Measurements from ENCODE around the gene PGAP3. TPM values are rescaled to one million over a fixed set of nuclear protein-coding genes. Genes with fewer than 3 reads are reported as not detected.

PGAP3 gene
- total RNA-seq, 1 experiment from 2014 or later = 9.5 TPM

DNA sequence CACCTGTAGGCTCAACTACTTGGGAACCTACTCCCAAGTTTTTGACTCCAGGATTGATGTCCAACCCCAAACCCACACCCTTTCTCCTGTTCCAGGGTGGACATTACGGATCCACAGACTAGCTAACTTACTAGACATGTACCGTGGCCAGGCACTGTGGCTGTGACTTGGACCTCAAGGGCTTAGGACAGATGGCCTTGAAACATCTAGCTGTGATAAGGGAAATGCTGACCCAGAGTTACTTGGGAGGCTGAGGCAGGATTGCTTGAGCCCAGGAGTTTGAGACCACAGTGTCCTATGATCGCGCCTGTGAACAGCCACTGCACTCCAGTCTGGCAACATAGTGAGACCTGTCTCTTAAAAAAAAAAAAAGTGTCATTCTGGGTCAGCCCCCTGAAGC is 46.8 kb downstream of the PGAP3 start:
- DNase-seq = no peak
- Histone ChIP-seq H3K36me3 (peaks cover 3% of the 10 kb centered on the region; the same call in 1 of the 2 replicates), H3K27me3 (no peaks in the 10 kb centered on the region), H3K4me3 (no peak overlapping the region), H3K9me3 (no peaks in the 10 kb centered on the region)

DNA sequence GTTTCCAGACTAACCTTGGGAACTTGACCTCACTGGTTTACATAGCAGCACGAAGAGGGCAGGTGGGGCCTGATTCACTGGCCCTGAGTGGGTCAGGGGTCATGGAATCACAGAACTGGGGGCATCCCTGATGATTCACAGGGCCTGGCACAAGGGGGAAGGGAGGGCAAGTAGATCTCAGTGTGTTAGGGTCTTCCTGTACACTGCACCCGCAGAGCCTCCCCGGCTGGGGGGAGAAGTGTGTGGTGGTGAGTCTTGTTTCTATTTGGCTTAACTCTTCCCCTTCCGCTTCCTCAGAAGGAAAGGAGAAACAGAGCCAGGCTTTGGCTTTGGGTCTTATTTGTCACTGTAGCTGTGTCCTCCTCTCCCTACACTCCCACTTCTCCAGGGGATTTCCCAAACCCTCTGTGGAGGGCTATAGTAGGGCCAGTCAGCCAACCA is 47.2 kb downstream of the PGAP3 start:
- no peak for DNase-seq
- Histone ChIP-seq H3K36me3 (peaks cover 3% of the 10 kb centered on the region; the same call in 1 of the 2 replicates), H3K27me3 (no peaks in the 10 kb centered on the region), H3K4me3 (no peak overlapping the region), H3K9me3 (no peaks in the 10 kb centered on the region)

DNA sequence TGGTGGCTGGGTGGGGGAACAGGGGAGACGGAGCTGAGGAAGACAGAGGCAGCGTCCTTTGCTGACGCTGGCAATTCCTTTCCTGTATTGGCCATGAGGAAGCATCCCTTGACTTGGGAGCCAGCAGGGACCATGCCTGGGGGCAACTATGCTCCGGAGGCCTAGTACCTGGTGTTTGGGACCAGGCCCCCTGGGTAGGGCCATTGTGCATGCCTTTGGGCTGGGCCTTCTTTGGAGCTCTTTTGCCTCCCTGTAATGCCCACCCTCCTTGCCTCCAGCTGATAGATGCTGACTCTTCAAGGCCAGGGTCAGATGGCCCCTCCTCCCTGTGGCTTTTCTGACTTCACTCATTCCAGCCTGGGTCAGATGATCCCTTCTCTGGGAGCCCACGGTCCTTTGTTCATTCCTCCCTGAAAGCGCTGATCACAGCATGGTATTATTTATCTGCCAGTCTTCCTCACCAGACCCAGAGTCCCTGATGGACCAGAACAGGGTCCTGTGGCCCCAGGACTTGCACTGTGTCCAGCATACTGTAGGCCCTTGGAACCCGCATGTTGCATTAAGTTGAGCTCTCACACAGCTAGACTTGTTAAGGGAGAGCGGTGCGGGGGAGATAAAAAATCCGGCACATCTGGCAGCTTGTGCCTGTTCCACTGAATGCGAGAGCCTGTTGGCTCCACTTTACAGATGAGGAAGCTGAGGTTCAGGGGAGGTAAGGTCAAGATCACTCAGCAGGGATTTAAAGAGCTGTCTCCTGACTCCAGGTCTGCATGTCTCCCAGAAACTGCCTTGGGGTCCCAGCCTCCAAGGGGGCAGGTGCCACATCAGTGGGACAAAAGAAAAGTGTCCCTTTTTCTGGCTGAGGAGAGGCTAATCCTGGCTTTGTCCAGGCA is 48.0 kb downstream of the PGAP3 start:
- Histone ChIP-seq H3K27me3 (no peaks in the 10 kb centered on the region), H3K4me3 (no peak overlapping the region), H3K36me3 (peaks cover 3% of the 10 kb centered on the region; the same call in 1 of the 2 replicates), H3K9me3 (no peaks in the 10 kb centered on the region)
- DNase-seq = no peak

DNA sequence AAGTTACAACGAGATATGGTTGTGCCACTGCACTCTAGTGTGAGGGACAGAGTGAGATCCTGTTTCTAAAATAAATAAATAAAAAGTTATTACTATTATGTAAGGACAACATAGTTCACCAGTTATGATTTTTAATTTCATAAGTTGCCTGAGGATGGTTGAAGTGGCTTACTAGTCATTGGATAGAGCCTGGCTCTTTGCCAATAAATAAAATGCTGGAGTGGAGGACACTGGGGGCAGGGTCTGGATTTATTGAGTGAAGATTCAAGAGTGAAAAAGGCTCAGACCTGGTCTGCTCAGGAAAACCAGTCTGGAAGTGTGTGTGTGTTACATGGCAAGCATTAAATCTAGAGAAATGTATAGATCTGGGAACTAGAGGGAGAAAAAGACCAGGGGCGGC is 48.8 kb downstream of the PGAP3 start:
- H3K9me3 ChIP-seq = no peaks in the 10 kb centered on the region
- H3K36me3 ChIP-seq = peaks cover 3% of the 10 kb centered on the region; the same call in 1 of the 2 replicates
- no peaks in the 10 kb centered on the region for H3K27me3 ChIP-seq
- DNase-seq = no peak
- no peak overlapping the region for H3K4me3 ChIP-seq

DNA sequence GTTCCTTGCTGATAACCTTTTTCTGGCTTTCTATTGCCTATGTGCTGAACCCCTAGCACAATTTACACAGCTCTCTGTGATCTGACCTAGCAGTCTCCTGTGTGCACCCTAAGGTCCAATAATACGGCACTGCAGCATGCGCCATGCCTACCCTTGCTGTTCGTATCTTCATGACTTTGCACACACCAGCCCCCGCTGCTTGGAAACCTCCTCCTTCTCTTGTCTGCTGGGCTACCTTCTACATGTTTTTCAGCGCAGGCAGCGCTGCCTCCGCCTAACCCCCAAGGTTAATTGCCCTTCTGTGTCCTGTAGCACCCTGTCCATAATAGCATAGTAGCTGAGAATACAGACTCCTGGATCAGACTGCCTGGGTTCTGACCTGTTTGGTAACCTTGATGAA is 49.5 kb downstream of the PGAP3 start:
- Histone ChIP-seq H3K9me3 (no peaks in the 10 kb centered on the region), H3K36me3 (peaks cover 3% of the 10 kb centered on the region; the same call in 1 of the 2 replicates), H3K4me3 (peak overlapping the region; percentile 76), H3K27me3 (no peaks in the 10 kb centered on the region)
- DNase-seq = no peak

DNA sequence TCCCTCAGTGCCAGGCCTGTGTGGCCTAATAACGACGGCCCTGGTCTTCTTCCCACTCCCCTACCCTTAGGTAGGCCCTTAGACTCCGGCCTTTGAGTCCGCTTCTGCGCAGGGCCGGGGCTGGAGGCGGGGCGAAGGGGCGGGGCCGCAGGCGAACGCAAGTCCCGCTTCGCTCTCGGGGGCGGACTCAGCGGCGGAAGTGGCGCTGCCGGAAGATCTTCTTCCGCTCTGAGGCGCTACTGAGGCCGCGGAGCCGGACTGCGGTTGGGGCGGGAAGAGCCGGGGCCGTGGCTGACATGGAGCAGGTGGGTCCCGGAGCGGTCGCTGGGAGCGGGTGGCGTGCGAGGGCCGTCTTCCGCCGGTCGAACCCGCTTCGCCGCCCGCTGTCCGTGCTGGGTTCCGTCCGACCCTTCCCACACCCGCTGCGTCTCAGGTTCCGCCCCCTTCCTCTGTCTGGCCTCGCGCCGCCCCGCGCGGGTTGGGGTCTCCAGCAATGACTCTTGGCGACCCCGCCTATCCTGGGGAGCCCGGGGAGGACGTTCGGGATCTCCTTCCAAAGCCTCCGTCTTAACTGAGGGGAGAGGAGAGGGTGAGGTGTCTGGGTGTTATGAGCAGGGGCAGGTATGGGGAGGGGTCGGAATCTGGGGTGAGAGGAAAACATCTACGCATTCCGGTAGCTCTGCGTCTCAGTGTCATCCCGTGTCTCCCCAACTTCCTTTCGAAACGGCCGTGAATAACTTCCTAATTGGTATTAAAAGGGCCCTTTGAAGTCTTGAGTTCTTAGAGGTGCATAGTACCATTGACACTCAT is 50.7 kb downstream of the PGAP3 start, which contains the start of gene STARD3:
STARD3 (plus strand) TSS at position 218 of the 810 bp plus-strand sequence. CDS start 16,388 bp downstream, outside the sequence.
- Histone ChIP-seq H3K27me3 (no peaks in the 10 kb centered on the region), H3K36me3 (peaks cover 3% of the 10 kb centered on the region; the same call in 1 of the 2 replicates), H3K4me3 (peak within 1 kb of the TSS; percentile 76), H3K9me3 (no peaks in the 10 kb centered on the region)
- DNase-seq = peak; percentile 95

DNA sequence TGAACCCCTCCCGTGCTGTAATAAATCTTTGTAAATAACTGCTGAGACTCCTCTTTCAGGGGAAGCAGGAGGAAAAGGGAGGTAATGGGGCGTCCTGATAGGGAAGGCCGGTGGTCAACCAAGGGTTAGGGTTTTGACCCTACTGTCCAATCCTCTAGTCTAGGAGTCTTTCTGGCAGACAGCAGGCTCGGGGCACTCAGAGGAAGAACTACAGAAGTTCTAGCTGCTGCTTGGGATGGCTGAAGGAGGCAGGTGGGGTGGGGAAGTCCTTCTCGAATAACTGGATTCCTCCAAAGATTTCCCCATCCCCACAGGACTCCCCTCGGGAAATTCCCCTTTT is 51.3 kb downstream of the PGAP3 start:
- H3K9me3 ChIP-seq = no peaks in the 10 kb centered on the region
- no peak for DNase-seq
- no peaks in the 10 kb centered on the region for H3K27me3 ChIP-seq
- H3K36me3 ChIP-seq = peaks cover 3% of the 10 kb centered on the region; the same call in 1 of the 2 replicates
- H3K4me3 ChIP-seq = peak overlapping the region; percentile 76

DNA sequence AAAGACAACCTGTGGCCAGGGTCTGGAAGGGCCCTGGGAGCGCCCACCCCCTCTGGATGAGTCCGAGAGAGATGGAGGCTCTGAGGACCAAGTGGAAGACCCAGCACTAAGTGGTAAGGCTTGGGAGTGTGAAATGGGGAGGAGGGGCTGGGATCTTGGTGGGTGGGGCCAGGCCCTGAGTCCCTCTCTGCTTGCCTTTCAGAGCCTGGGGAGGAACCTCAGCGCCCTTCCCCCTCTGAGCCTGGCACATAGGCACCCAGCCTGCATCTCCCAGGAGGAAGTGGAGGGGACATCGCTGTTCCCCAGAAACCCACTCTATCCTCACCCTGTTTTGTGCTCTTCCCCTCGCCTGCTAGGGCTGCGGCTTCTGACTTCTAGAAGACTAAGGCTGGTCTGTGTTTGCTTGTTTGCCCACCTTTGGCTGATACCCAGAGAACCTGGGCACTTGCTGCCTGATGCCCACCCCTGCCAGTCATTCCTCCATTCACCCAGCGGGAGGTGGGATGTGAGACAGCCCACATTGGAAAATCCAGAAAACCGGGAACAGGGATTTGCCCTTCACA is 52.2 kb downstream of the PGAP3 start:
- Histone ChIP-seq H3K9me3 (no peaks in the 10 kb centered on the region), H3K4me3 (no peak overlapping the region), H3K27me3 (no peaks in the 10 kb centered on the region), H3K36me3 (peaks cover 3% of the 10 kb centered on the region; the same call in 1 of the 2 replicates)
- no peak for DNase-seq

DNA sequence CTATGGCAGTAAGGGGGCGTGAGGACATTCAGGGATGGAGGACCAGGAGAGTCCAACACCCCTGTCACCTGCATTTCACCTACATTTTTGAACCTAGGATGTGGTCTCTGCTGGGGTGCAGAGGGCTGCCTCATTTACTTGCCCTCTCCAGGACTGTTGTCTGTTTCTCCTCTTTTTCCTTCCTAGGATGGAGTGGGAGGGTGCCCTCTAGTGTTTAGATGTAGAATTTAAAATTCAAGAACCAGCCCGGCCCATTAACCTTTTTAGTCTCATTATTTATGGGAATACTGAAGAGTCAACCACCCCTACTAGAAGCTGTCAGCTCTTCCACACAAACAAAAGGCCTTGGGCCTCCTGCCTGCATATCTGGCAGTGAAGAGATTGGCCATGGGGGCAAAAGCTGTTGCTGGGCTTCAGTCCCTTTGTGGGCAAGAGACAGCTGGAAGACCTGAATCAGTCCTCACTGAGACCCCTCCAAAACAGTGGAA is 53.4 kb downstream of the PGAP3 start:
- no peaks in the 10 kb centered on the region for H3K9me3 ChIP-seq
- no peak overlapping the region for H3K4me3 ChIP-seq
- DNase-seq = no peak
- no peaks in the 10 kb centered on the region; the same call in 1 of the 2 replicates for H3K36me3 ChIP-seq
- H3K27me3 ChIP-seq = no peaks in the 10 kb centered on the region

DNA sequence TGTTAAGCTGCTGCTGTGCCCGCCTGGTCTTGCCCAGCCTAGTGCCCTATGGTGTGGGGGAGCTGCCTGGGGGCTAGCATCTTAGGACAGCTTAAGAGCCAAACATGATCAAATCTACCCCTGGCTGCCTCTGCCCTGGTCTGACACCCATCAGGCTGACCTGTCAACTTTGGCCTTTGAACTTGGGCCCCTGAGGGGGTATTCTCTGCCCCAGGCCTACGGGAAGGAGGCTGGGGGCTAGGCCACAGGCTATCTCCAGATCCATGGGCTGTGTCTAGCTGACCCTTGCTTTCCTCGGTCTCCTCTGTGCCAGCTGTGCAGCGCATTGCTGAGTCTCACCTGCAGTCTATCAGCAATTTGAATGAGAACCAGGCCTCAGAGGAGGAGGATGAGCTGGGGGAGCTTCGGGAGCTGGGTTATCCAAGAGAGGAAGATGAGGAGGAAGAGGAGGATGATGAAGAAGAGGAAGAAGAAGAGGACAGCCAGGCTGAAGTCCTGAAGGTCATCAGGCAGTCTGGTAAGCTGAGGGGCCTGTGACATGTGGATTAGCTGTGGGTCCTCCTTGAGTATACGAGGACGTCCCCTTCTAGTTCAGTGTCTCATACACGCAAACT is 54.2 kb downstream of the PGAP3 start:
- DNase-seq = no peak
- H3K27me3 ChIP-seq = no peaks in the 10 kb centered on the region
- no peaks in the 10 kb centered on the region for H3K9me3 ChIP-seq
- no peaks in the 10 kb centered on the region; the same call in 1 of the 2 replicates for H3K36me3 ChIP-seq
- no peak overlapping the region for H3K4me3 ChIP-seq

DNA sequence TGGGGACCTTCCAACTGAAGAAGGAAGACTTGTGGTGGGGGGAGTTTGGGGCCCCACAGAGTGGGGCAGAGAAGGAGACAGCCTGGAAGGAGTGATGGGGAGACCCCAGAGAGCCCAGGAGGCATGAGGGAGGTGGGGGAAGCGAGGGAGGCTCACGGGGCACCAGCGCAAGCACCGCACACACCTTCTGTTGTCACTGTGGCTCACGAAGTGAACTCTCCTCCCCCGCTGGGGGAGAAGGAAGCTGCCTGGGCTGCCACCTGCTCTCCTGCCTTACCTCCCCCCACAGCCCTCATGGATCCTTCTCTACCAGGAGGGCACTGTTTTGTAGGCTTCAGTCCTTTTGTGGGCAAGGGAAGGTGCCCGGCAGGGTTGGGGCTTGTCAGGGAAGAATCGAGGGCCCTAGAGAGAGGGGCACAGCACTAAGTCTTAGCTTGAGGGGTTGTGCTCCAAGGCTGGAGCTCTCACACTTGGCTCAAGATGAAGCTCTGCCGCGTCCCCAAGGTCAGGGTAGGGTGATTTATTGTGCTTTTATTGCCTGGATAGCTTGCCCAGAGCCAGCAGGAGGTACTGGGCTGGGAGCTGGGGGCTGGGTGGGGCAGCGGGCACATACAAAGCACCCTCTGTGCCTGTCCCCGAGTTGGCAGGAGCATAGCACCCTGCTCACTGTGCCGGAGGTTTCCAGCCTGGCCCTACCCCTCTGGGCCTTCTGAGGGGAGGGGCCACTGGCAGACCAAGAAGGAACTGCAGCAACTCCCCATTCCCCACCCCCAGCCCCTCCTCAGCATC is 55.5 kb downstream of the PGAP3 start:
- Histone ChIP-seq H3K27me3 (peaks cover under 1% of the 10 kb centered on the region; the same call in 1 of the 2 replicates), H3K36me3 (no peaks in the 10 kb centered on the region)
- no peak for DNase-seq

DNA sequence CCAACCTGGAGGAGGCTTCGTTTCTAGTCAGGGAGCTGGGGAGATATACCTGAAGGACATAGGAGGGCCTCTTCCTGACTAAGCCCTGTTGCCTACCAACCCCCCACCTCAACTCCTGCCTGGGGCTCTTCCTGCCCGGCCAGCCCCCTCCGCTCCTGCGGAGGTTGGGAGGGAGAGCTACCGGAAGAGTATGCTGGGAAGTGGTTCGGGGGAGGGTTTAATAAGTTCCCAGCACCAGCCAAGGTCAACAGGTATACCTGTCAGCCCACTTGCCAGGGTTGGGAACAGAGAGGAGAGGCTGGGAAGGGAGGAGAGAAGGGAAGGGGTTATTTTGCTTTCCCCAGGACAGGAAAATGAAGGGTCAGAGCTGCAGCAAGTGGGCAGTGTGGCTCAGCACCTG is 56.5 kb downstream of the PGAP3 start:
- Histone ChIP-seq H3K4me3 (no peak overlapping the region), H3K36me3 (no peaks in the 10 kb centered on the region), H3K27me3 (peaks cover 9% of the 10 kb centered on the region; the same call in 1 of the 2 replicates), H3K9me3 (no peaks in the 10 kb centered on the region)
- no peak for DNase-seq

More for the DNA sequence above, 55.5 kb downstream of the PGAP3 start:
- H3K9me3 ChIP-seq = no peaks in the 10 kb centered on the region
- H3K4me3 ChIP-seq = no peak overlapping the region

DNA sequence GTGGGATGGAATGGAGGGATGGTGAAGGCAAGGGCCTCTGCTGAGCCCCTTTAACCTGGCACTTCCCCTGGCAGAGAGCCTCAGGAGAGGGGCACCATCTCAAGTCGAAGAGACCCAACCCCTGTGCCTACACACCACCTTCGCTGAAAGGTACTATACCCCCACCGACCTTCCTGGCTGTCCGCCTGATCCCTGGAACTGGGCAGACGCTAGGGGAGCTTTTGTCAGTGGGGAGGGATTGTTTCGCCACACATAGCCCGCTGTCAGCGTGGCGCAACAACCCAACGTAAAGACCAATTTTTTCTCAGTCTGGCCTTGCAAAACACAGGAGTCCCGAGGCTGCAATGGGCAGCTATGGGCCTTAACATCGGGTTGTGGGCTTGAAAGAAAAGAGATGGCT is 58.0 kb downstream of the PGAP3 start:
- Histone ChIP-seq H3K36me3 (no peaks in the 10 kb centered on the region), H3K9me3 (no peaks in the 10 kb centered on the region), H3K27me3 (peaks cover 9% of the 10 kb centered on the region; the same call in 1 of the 2 replicates), H3K4me3 (no peak overlapping the region)
- DNase-seq = no peak

DNA sequence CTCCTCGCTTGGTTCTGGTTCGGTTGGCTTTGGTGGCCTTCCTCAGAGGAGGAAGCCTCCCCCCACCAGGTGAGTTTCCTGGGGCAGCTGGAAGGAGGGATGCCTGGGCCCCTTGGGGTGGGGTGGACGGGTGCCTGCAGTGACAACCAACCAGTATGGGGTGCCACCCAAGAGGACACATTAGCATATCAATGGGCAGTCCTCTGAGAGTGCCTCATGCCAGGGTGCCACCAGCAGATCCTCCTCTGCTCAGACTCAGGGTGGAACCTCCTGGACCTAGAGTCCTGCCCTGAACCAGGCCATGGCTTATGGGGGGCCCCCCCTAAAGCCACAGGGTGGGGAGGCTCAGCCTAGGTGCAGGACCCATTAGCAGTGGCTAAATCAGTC is 58.4 kb downstream of the PGAP3 start:
- H3K36me3 ChIP-seq = no peaks in the 10 kb centered on the region
- DNase-seq = no peak
- peaks cover 9% of the 10 kb centered on the region; the same call in 1 of the 2 replicates for H3K27me3 ChIP-seq
- no peaks in the 10 kb centered on the region for H3K9me3 ChIP-seq
- no peak overlapping the region for H3K4me3 ChIP-seq

DNA sequence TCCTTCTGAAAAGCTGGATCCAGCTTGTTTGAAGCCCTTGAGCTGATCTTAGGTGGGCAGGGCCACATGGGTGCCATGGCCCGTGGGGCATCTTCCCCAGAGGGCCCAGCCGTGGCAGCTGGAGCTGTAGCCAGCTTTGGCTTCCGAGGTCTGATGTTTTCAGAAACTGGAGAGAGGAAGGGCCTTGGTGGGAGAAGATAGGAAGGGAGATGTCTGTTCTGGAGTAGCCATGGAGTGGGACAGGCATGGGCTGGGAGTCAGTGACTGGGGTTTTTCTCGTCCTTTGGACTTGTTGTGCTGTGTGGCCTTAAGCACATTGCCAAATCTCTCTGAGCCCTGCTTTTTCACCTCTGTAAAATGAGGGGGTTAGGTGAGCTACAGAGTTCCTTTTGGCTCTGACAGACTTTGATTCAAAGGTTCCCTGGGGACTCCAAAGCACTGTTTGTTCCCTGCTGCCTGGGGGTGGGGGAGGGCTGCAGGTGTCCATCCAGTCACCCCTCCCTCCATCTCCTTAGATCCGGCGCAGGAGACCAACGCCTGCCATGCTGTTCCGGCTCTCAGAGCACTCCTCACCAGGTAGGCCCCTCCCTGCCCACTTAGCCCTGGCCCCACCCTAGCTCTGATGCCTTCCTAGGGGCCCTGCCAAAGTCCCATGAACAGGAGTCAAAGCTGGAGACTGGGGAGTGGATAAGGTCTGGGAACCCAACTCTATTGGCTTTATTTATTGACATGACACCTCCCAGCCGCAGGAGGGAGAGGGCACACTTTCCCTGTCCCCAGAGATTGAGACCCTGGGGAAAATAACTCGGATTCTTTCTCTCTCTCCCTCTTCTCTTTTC is 59.0 kb downstream of the PGAP3 start:
- H3K4me3 ChIP-seq = no peak overlapping the region
- no peak for DNase-seq
- H3K36me3 ChIP-seq = no peaks in the 10 kb centered on the region
- H3K9me3 ChIP-seq = no peaks in the 10 kb centered on the region
- peaks cover 9% of the 10 kb centered on the region; the same call in 1 of the 2 replicates for H3K27me3 ChIP-seq
